Activated CD8-positive, alpha-beta memory T cell treated with anti-CD3 and anti-CD28 coated beads, Interleukin-2, amount 10 ng/mL, durations not matched to agents 7 days and 5 days (primary cell): Measurements from ENCODE around the gene INSM1. TPM values are rescaled to one million over a fixed set of nuclear protein-coding genes. Genes with fewer than 3 reads are reported as not detected.

Source experiments
- ATAC-seq: fragments of 150-1000 bp; cut with Tn5 transposase; one replicate; pipeline ENCODE4 v1.10.0; 2021; ENCODE audit warnings: moderate library complexity
- CTCF ChIA-PET: fragments of 350-600 bp; sonication (Branson Sonifier 250); formaldehyde crosslinking; loops from one replicate; lab custom pipeline; 2021; ENCODE audit warnings: antibody characterized with exemption; lab: Charles Lee
- DNase-seq: peaks from one replicate; pipeline ENCODE4 v3.0.0-alpha.2; 2020
- H3K27ac Mint-ChIP-seq: one replicate; pipeline ENCODE4 v1.8.0; 2021; ENCODE audit warnings: mild to moderate bottlenecking, mixed read lengths
- H3K27me3 Mint-ChIP-seq: one replicate; pipeline ENCODE4 v1.8.0; 2021; ENCODE audit warnings: mixed read lengths
- H3K36me3 Mint-ChIP-seq: one replicate; pipeline ENCODE4 v1.8.0; 2021; ENCODE audit warnings: mild to moderate bottlenecking, mixed read lengths
- H3K4me1 Mint-ChIP-seq: one replicate; pipeline ENCODE4 v1.8.0; 2021; ENCODE audit warnings: mixed read lengths
- H3K4me3 Mint-ChIP-seq: one replicate; pipeline ENCODE4 v1.8.0; 2021; ENCODE audit warnings: mild to moderate bottlenecking, moderate library complexity, mixed read lengths
- H3K9me3 Mint-ChIP-seq: one replicate; pipeline ENCODE4 v1.8.0; 2022; ENCODE audit warnings: low read depth, mixed read lengths
- total RNA-seq, 2 experiments: library from RNA; stranded (reverse); gene quantifications; one replicate each; pipeline ENCODE4 v1.2.3, GENCODE V29; 2021

INSM1 gene
- total RNA-seq, 2 experiments from 2014 or later: 0.12 TPM; not detected in 1

DNA sequence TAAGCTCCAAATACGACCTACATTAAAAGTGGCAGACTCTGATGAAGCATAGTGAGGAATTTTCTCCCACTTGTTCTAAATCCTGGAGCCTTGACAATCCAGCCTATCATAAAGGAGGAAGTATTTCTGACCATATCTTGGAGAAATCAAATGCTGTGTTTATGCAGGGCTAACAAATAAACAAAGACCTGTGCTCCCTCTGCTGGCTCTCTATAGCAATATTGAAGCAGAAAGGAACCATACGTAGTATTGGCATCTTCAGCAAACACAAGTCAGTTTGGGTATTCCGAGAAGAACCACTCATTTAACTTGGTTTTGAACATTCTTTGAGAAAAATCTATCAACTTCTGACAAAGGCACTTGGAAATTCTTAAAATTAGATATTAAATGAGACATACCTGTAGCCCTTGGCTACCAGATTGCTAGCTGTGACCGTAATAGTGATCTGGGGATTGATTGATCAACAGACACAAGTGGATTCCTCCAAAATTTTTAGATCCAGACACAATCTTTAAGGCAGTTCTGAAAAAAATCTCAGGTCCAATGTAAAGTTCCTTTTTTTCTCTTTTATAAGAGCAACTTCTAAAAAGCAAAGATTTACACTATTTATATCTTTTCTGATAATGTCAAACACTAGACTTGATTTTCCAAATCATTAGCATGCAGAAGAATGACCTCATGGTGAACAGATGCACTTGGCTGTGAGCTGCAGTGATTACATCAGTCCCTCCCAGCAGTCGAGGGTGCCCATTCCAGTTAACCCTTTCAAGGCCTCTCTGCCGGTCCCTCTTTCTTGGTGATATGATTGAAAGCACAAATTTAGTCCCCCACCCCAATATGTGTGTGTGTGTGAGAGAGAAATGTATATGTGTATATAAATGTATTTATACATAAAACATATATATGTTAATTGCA is 40.2 kb downstream of the INSM1 start:
- no peaks in the 10 kb centered on the region for H3K9me3 Mint-ChIP-seq
- H3K4me1 Mint-ChIP-seq: peaks cover 4% of the 10 kb centered on the region
- no peaks in the 10 kb centered on the region for H3K36me3 Mint-ChIP-seq
- CTCF ChIA-PET: no interaction called here
- DNase-seq: no peak
- no peak overlapping the region for H3K27ac Mint-ChIP-seq
- no peaks in the 10 kb centered on the region for H3K27me3 Mint-ChIP-seq
- ATAC-seq: no peak
- H3K4me3 Mint-ChIP-seq: no peak overlapping the region

DNA sequence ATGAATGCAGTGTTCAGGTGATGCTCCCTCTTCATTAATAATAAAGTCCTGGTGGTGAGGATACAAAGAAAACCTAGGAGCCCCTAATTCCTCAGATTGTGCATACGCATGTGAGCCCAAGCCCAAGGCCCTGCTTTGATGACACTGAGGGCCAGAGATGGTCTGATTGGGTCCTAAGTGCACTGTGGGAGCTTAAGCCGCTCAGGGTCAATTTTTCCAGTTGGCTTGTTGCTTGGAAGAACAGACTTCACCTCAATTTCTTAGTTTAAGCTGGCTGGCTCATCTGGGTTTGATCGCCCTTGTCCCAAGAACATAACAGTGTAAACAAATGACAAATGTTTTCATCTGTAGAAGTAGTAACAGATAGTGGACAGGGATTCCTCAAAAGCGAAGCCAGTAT is 41.4 kb downstream of the INSM1 start:
- Mint-ChIP-seq H3K36me3 (no peaks in the 10 kb centered on the region), H3K4me1 (peaks cover 4% of the 10 kb centered on the region), H3K27ac (no peak overlapping the region), H3K9me3 (no peaks in the 10 kb centered on the region), H3K27me3 (no peaks in the 10 kb centered on the region), H3K4me3 (no peak overlapping the region)
- DNase-seq: no peak
- CTCF ChIA-PET: no interaction called here
- ATAC-seq: no peak

DNA sequence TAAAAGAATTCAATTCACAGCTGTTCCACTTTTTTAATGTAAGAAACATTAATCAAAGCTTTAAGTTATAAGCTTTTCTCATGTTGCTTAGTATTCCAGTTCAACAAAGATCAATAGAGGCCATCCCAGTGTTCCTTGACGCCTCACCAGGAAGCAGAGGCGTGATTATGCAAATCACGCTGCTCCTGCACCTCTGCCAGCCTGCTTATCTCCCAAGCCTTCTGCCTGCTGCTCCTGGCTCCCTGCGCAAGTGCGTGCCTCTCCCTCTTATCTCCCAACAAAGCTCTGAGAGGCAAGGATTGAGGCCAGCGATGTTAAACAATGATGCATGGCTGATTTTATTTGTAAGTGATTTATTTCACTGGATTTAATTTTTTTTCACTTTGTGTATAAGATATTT is 42.8 kb downstream of the INSM1 start:
- ATAC-seq (no peak), DNase-seq (no peak)
- Mint-ChIP-seq H3K9me3 (no peaks in the 10 kb centered on the region), H3K36me3 (no peaks in the 10 kb centered on the region), H3K27ac (no peak overlapping the region), H3K4me1 (peaks cover 3% of the 10 kb centered on the region), H3K27me3 (no peaks in the 10 kb centered on the region), H3K4me3 (no peak overlapping the region)
- CTCF ChIA-PET: no interaction called here

DNA sequence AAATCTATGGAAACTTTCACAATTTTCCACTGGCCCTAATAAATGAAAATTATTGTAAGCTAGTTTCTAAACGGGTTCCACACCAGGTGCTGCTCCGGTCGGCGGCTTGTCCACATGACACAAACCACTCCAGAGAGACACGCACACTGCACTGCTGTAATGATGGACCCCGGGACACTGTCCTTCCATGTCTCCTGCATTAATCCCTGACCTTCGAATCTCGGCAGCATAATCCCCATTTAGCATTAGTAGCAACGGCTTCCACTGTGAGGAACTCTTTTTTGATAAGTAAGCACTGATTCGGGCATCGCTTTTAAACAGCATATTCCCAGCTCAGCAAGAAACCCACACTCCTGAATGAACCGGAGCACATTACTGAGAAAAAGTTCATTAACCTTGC is 43.5 kb downstream of the INSM1 start:
- H3K9me3 Mint-ChIP-seq: no peaks in the 10 kb centered on the region
- no peak overlapping the region for H3K4me3 Mint-ChIP-seq
- H3K4me1 Mint-ChIP-seq: peaks cover 3% of the 10 kb centered on the region
- no peaks in the 10 kb centered on the region for H3K27me3 Mint-ChIP-seq
- ATAC-seq (no peak), DNase-seq (no peak)
- H3K36me3 Mint-ChIP-seq: no peaks in the 10 kb centered on the region
- no peak overlapping the region for H3K27ac Mint-ChIP-seq
- CTCF ChIA-PET: no interaction called here

DNA sequence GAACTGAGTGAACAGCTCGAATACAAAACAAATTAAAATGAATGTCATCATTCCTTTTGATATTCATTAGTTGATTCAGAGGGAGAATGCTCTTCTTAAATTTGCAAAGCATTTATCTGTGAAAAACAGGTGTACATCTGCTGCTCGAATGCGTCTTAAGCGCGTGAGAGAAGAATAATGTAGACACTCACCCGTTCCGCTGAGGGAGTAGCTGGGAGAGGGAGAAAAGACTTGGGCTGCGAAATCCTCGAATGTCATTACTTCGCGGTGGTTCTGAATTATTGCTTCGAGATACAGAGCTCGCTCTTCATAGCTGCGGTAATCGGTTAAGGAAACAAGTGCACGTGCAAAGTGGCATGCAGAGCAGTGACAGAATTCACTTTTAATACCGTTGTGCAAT is 43.9 kb downstream of the INSM1 start:
- CTCF ChIA-PET: no interaction called here
- Mint-ChIP-seq H3K27ac (no peak overlapping the region), H3K4me3 (no peak overlapping the region), H3K27me3 (no peaks in the 10 kb centered on the region), H3K36me3 (no peaks in the 10 kb centered on the region), H3K9me3 (no peaks in the 10 kb centered on the region), H3K4me1 (peaks cover 3% of the 10 kb centered on the region)
- ATAC-seq (no peak), DNase-seq (no peak)

DNA sequence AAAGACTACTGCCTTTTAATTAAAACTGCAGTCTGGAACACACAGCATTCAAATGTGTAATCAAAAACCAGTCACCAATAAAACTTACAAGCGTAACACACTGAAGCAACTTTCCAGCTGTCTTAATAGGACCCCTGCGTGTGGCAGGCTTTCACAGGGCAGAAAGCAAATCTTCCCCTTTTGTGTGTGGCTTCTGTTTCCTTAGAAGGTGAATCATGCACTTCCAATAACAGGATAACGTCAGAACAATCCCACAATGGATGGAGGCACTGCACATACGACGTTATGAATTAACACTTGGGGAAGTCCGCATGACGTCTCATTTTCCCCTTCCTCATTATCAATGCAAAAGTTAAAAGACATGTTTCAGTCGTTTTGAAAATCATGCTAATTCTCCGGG is 44.8 kb downstream of the INSM1 start:
- ATAC-seq (no peak), DNase-seq (no peak)
- Mint-ChIP-seq H3K4me1 (peaks cover 3% of the 10 kb centered on the region), H3K27ac (no peak overlapping the region), H3K4me3 (no peak overlapping the region), H3K27me3 (no peaks in the 10 kb centered on the region), H3K9me3 (no peaks in the 10 kb centered on the region), H3K36me3 (no peaks in the 10 kb centered on the region)
- CTCF ChIA-PET: no interaction called here

DNA sequence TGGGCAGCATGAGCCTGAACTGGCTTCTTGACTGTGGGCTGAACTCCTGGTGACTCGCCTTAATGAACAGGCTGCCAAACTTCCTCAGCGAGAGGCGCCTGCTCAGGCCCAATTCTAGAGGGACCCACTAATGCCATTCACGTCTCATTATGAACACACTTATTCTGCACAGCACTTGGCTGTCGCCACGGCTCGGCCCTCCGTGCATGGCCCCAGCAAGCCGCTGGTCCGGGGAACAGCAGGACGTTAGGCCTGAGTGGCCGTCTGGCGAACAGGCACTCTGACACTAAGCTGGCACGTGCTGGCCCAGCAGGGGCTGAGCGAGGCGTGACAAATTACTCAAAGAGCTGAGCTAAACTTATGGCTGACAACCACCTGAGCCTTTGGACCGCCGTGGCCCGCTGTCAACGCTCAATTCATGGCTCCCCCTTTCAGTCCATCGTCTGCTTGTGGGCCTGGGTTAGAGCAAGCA is 45.9 kb downstream of the INSM1 start:
- no peak overlapping the region for H3K27ac Mint-ChIP-seq
- H3K4me1 Mint-ChIP-seq: peaks cover 3% of the 10 kb centered on the region

DNA sequence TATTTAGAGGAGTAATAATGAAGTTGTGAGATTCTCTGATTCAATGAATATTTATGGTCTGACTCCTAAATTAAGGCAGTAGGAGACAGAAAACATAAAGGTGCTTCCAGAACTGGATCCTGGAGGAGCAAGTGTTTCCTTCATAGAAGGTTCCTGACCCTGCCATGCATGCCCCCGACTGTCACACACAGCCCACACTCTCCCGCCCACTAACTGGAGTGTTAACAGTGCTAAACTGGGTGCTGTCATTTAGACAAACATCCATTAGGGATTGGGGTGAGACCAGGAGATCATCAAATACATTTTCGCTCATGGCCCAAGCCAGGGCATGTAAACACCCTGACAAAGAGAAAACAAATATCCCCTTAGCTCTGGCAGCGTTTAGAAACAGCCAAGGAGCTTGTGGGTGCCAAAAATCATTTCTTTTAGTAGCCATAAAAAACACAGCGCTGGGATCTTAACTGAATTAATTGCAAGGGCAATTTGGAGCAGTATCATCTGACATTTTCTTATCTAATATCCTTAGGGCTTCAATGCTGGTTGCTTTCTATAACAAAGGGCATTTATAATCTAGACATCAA is 46.8 kb downstream of the INSM1 start:
- CTCF ChIA-PET: no interaction called here
- Mint-ChIP-seq H3K36me3 (no peaks in the 10 kb centered on the region), H3K4me1 (peaks cover 3% of the 10 kb centered on the region), H3K4me3 (no peak overlapping the region), H3K27me3 (no peaks in the 10 kb centered on the region), H3K27ac (no peak overlapping the region), H3K9me3 (no peaks in the 10 kb centered on the region)
- DNase-seq (no peak), ATAC-seq (no peak)

More for the DNA sequence above, 45.9 kb downstream of the INSM1 start:
- CTCF ChIA-PET: no interaction called here
- Mint-ChIP-seq H3K27me3 (no peaks in the 10 kb centered on the region), H3K4me3 (no peak overlapping the region), H3K9me3 (no peaks in the 10 kb centered on the region), H3K36me3 (no peaks in the 10 kb centered on the region)
- ATAC-seq (no peak), DNase-seq (no peak)

DNA sequence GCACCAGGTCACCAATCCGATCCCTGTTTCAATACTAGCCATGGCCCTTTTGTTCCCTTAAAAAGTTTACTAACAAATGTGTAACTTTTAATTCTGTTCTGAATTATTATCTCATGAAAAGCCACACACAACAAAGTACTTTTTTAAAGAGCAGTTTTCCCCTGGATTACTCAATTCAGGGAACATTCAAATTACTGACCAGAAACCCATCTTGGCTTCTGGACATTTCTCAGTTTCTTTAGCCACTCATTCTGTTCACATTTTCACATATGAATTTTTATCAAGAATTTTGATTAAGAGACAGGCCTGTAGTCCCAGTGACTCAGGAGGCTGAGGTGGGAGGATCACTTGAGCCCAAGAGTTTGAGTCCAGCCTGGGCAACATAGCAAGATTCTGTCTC is 47.4 kb downstream of the INSM1 start:
- CTCF ChIA-PET: no interaction called here
- Mint-ChIP-seq H3K27ac (no peak overlapping the region), H3K27me3 (no peaks in the 10 kb centered on the region), H3K36me3 (no peaks in the 10 kb centered on the region), H3K4me3 (no peak overlapping the region), H3K4me1 (peaks cover 3% of the 10 kb centered on the region), H3K9me3 (no peaks in the 10 kb centered on the region)
- no peak for ATAC-seq
- no peak for DNase-seq

DNA sequence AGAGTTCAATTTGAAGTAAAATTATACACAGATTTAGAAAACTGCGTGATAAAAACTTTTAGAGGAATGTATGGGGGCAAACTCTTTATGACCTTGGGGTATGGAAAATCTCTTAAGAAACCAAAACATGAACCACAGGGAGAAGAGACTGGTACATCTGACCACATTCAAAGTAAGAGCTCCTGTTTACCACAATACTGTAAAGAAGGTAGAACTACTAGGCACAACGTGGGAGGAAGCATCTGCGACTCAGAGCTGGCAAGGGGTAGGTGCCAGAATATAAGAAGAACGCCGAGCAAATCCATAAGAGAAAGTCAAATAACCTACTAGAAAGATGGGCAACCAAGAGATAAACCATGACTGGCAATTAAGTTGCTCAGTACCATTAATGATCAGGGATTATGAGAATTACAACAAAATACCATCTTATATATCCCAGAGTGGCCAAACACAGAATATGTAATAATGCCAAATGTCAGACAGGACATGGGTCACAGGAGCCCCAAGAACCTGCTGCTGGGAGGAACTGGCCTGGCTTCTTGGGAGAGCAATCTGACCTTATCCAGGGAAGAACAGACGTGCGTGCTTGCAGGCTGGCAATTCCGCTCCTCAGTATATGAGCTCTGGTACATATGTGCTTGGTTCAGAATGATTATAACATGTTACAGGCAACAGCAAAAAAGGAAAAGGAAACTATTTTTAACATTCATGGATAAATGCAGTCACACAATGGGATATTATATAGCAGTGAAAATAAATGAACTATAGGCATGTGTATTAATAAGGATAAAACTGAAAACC is 50.2 kb downstream of the INSM1 start:
- ATAC-seq (no peak), DNase-seq (no peak)
- CTCF ChIA-PET: no interaction called here
- no peaks in the 10 kb centered on the region for H3K4me1 Mint-ChIP-seq
- H3K4me3 Mint-ChIP-seq: no peak overlapping the region
- H3K27ac Mint-ChIP-seq: no peak overlapping the region
- no peaks in the 10 kb centered on the region for H3K27me3 Mint-ChIP-seq
- no peaks in the 10 kb centered on the region for H3K9me3 Mint-ChIP-seq
- peaks cover 2% of the 10 kb centered on the region for H3K36me3 Mint-ChIP-seq
